Right atrium auricular region (tissue), 2 donors: ENCODE data around the gene PRRC2B. TPM values are rescaled to one million over a fixed set of nuclear protein-coding genes. Genes with fewer than 3 reads are reported as not detected.

Experiments used
- DNase-seq: peaks from one replicate; pipeline ENCODE4 v3.0.0-alpha.2; 2019; ENCODE audit warnings: low spot score
- H3K27ac ChIP-seq, 2 donors: fragments of 200-600 bp; sonication (generic); 1 replicate in 1 of 2; 2 replicates in 1 of 2; pipeline ENCODE4 v1.5.1; 2016 to 2019
- H3K27me3 ChIP-seq, 2 donors: fragments of 200-600 bp; sonication (generic); one replicate each; pipeline versions ENCODE4 v1.5.1 to v1.6.0; 2017 to 2019
- H3K36me3 ChIP-seq: fragments of 200-600 bp; sonication (generic); one replicate; pipeline ENCODE4 v1.5.1; 2016
- H3K4me1 ChIP-seq, 2 donors: fragments of 200-600 bp; sonication (generic); one replicate each; pipeline versions ENCODE4 v1.5.1 to v1.6.0; 2017 to 2019
- H3K4me3 ChIP-seq, 2 donors: fragments of 200-600 bp; sonication (generic); 1 replicate in 1 of 2; 2 replicates in 1 of 2; pipeline ENCODE4 v1.5.1; 2017 to 2019; ENCODE audit warnings: mild to moderate bottlenecking in 1 of 2, moderate library complexity in 1 of 2
- H3K9me3 ChIP-seq, 2 donors: fragments of 200-600 bp; sonication (generic); one replicate each; pipeline ENCODE4 v1.5.1; 2019
- CTCF ChIP-seq, 2 donors: fragments of 200-600 bp; sonication (generic); IDR thresholded peaks; one replicate each; pipeline ENCODE4 v1.5.1; 2019; ENCODE audit warnings: antibody characterized with exemption in 2 of 2
- total RNA-seq, 2 donors: library from RNA; depleted of rRNA; stranded (reverse); fragments of >200 nt; gene quantifications; one replicate each; pipeline ENCODE4 v1.1.0, GENCODE V29; 2016

PRRC2B gene
- total RNA-seq, 2 donors from 2014 or later = 76.7 to 120 TPM

DNA sequence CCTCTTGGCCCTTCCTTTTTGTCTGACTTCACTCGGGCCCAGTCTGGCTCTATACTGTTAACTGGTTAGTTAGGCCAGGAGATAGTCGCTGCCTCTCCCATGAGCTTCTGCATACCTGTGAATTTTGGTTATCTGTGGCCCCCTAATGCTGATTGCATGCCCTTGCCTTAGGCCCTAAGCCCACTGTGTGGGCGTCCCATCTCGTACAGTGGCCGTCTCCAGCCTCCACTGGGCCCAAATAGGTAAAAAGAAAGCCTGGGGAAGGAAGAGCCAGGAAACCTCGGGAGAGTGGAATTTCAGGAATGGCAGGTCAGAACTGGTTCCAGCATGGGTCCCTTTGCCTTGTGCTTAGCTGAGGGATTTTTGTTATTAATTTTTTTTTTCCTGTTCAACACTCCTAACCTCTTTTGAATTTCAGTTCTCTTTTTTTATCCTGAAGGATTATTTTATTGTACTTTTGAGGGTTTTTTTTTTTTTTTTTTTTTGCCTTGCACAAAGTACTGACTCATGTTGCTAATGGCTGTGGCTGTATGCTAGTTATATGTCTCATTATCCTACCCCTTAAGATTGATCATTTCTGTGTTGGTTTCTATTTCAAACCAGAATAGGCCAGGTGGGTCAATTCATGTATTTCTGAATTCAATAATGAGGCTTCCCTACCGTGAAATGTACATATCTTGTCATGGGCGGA, 3.4 kb downstream of the PRRC2B start:
- Histone ChIP-seq H3K27me3 (no peaks in the 10 kb centered on the region), H3K36me3 (no peaks in the 10 kb centered on the region), H3K4me3 (no peak overlapping the region), H3K27ac (peak overlapping the region; percentile 95 to 98), H3K9me3 (no peaks in the 10 kb centered on the region), H3K4me1 (peaks cover 6 to 79% of the 10 kb centered on the region in 2 donors)
- no peak for DNase-seq
- no peak for TF ChIP-seq CTCF (IDR thresholded peaks at IDR 0.05)

DNA sequence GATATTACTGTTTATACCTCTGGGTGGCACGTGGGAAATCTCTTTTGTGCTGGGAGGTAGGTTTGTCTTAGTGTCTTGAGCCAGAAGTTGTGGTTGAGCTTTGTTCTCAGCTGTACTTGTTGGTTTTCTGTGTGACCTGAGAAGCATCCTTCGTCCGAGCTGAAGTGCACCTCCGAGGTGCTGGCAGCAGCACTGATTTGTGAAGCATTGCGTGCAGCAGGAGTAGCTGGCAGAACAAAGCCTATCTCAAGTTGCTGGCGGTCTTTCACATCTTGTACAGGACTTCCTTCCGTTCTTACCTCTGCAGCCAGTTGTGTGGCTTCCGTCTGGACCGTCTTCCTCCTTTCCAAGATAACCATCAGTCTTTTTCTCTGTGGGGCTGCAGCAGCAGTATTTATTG, 4.3 kb downstream of the PRRC2B start:
- H3K4me3 ChIP-seq = no peak overlapping the region

DNA sequence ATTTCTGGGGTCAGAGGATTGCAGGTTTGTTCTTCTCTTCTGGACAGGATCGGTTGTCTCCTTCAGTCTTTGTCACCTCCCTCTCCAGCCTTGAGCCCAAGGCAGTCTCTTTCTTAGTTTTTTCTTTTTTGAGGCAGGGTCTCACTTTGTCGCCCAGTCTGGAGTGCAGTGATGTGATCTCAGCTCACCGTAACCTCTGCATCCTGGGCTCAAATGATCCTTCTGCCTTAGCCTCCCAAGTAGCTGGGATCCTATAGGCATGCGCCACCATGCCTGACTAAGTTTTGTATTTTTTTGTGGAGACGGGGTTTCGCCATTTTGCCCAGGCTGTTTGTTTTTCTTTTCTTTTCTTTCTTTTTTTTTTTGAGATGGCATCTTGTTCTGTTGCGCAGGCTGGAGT, 6.1 kb downstream of the PRRC2B start:
- TF ChIP-seq CTCF (IDR thresholded peaks at IDR 0.05) = no peak
- no peak overlapping the region for H3K27ac ChIP-seq
- no peaks in the 10 kb centered on the region for H3K27me3 ChIP-seq
- peaks cover 6 to 97% of the 10 kb centered on the region in 2 donors for H3K4me1 ChIP-seq
- DNase-seq = no peak
- no peaks in the 10 kb centered on the region for H3K36me3 ChIP-seq
- no peak overlapping the region for H3K4me3 ChIP-seq
- no peaks in the 10 kb centered on the region for H3K9me3 ChIP-seq

More for the DNA sequence above, 4.3 kb downstream of the PRRC2B start:
- Histone ChIP-seq H3K4me1 (peaks cover 6 to 85% of the 10 kb centered on the region in 2 donors), H3K27ac (peak overlapping the region; percentile 18 to 98), H3K9me3 (no peaks in the 10 kb centered on the region), H3K36me3 (no peaks in the 10 kb centered on the region), H3K27me3 (no peaks in the 10 kb centered on the region)
- DNase-seq = no peak
- no peak for TF ChIP-seq CTCF (IDR thresholded peaks at IDR 0.05)

DNA sequence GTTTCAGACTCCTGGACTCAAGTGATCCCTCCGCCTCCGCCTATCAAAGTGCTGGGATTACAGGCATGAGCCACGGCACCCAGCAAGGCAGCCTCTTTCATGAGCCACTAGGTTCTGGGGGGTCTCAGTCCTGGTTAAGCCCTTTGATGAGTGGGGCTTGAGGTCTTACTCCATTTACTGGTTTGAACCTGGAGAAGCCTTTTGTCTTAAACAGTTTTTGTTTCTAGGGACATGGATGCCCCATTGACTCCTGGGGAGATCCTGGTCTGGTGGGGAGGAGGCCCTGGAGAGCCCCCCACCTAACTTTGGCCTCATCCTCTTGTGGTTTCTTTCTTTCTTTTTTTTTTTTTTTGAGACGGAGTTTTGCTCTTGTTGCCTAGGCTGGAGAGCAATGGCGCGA, 6.7 kb downstream of the PRRC2B start:
- H3K4me3 ChIP-seq = no peak overlapping the region
- no peak for TF ChIP-seq CTCF (IDR thresholded peaks at IDR 0.05)
- H3K36me3 ChIP-seq = no peaks in the 10 kb centered on the region
- peaks cover 6 to 97% of the 10 kb centered on the region in 2 donors for H3K4me1 ChIP-seq
- no peaks in the 10 kb centered on the region for H3K9me3 ChIP-seq
- DNase-seq = no peak
- no peaks in the 10 kb centered on the region for H3K27me3 ChIP-seq
- H3K27ac ChIP-seq = peak overlapping the region in 1 of 2 donors; percentile 86

GRCh38 chr9:131402073-131402472, 8.2 kb downstream of the PRRC2B start:
- no peaks in the 10 kb centered on the region for H3K9me3 ChIP-seq
- peak overlapping the region; percentile 77 to 86 for H3K27ac ChIP-seq
- H3K27me3 ChIP-seq = no peaks in the 10 kb centered on the region
- no peak for TF ChIP-seq CTCF (IDR thresholded peaks at IDR 0.05)
- DNase-seq = no peak
- no peaks in the 10 kb centered on the region for H3K36me3 ChIP-seq
- H3K4me3 ChIP-seq = no peak overlapping the region
- H3K4me1 ChIP-seq = peaks cover 6 to 97% of the 10 kb centered on the region in 2 donors
